Transverse colon (tissue), 4 donors: ENCODE measurements around the gene SUSD6. TPM values are rescaled to one million over a fixed set of nuclear protein-coding genes. Genes with fewer than 3 reads are reported as not detected.

Experiments used
- DNase-seq: peaks from one replicate; pipeline ENCODE4 v3.0.0-alpha.2; 2019
- H3K27ac ChIP-seq, 4 donors: fragments of 200-600 bp; sonication (generic); 2 replicates each; pipeline ENCODE4 v1.5.1; 2016 to 2018; ENCODE audit warnings: inconsistent platforms in 4 of 4
- H3K27me3 ChIP-seq: fragments of 200-600 bp; sonication (generic); 2 replicates; pipeline ENCODE4 v1.5.1; 2017; ENCODE audit warnings: inconsistent platforms
- H3K36me3 ChIP-seq, 4 donors: fragments of 200-600 bp; sonication (generic); 2 replicates each; pipeline ENCODE4 v1.5.1; 2017 to 2019; ENCODE audit warnings: inconsistent platforms in 4 of 4
- H3K4me1 ChIP-seq, 4 donors: fragments of 200-600 bp; sonication (generic); 2 replicates each; pipeline ENCODE4 v1.5.1; 2017 to 2020; ENCODE audit warnings: inconsistent platforms in 4 of 4
- H3K4me3 ChIP-seq, 4 donors: fragments of 200-600 bp; sonication (generic); 1 replicate in 1 of 4; 2 replicates in 3 of 4; pipeline versions ENCODE4 v1.5.1 to v1.6.1; 2017 to 2019; ENCODE audit warnings: inconsistent platforms in 4 of 4
- H3K9me3 ChIP-seq, 2 donors: fragments of 200-600 bp; sonication (generic); 2 replicates each; pipeline ENCODE4 v1.5.1; 2017 to 2019; ENCODE audit warnings: inconsistent platforms in 2 of 2
- CTCF ChIP-seq, 5 experiments: fragments of 200-600 bp in 3 of 5; fragments of 450-650 bp in 2 of 5; sonication (generic) in 3 of 5; IDR thresholded peaks; 1 replicate in 2 of 5; 2 replicates in 3 of 5; pipeline ENCODE4 v1.5.1; 2016 to 2017; ENCODE audit warnings: antibody characterized with exemption in 5 of 5, inconsistent platforms in 3 of 5, mild to moderate bottlenecking in 2 of 5, moderate library complexity in 1 of 5
- EP300 ChIP-seq: sonication (generic); formaldehyde crosslinking; IDR thresholded peaks from one replicate; pipeline ENCODE4 v1.6.1; 2017; ENCODE audit warnings: antibody characterized with exemption, low read depth
- POLR2A ChIP-seq: fragments of 450-650 bp; IDR thresholded peaks from one replicate; pipeline ENCODE4 v1.6.1; 2016; ENCODE audit warnings: antibody characterized with exemption, mild to moderate bottlenecking, moderate library complexity
- POLR2AphosphoS5 ChIP-seq, 3 donors: sonication (generic); formaldehyde crosslinking; IDR thresholded peaks; one replicate each; pipeline ENCODE4 v1.6.1; 2016; ENCODE audit warnings: antibody characterized with exemption in 3 of 3
- WGBS, 2 donors: methylation state at CpG; one replicate each; pipeline ENCODE4 v1.1.5; 2018; ENCODE audit warnings: low coverage in 1 of 2; 5-methylcytosine and 5-hydroxymethylcytosine counted together
- in situ Hi-C, 4 donors: fragments of 200-750 bp; cut with MboI; loops; one replicate each; pipeline versions ENCODE4 v1.15.0 to v1.15.1; 2017; ENCODE audit warnings: low sequenced_read_pairs in 3 of 4, low pct_ligation_motif_present in 1 of 4, low pct_unique_long_range_greater_than_20kb in 1 of 4
- intact Hi-C: fragments of 100-400 bp; cut with DNase I; formaldehyde crosslinking; loops from one replicate; pipeline ENCODE4 v1.15.1; 2023; ENCODE audit warnings: low total_unique reads
- total RNA-seq, 4 donors: library from RNA; depleted of rRNA; stranded (reverse); fragments of >200 nt; gene quantifications; one replicate each; pipeline ENCODE4 v1.1.0, GENCODE V29; 2016

The SUSD6 gene
- total RNA-seq, 4 donors from 2014 or later, result 29.1 to 159 (median 95.0) TPM

GRCh38 chr14:69582829-69583228 is 28.6 kb upstream of the SUSD6 start:
- in situ Hi-C loops, result loop anchor here (10.0 to 25.0 kb wide), 2 partner anchors 142 to 429 kb away; no protein-coding TSS in a partner anchor

GRCh38 chr14:69584389-69584788 is 27.0 kb upstream of the SUSD6 start:
- H3K9me3 ChIP-seq, result no peaks in the 10 kb centered on the region
- H3K4me3 ChIP-seq, result no peak overlapping the region
- H3K4me1 ChIP-seq, result peaks cover 0 to 13% (median 5%) of the 10 kb centered on the region in 4 donors
- 89% methylated on average over 1 of the region's 1 CpG; no CpG with 5 or more reads in 1 of the 2 donors for WGBS, 2 donors
- intact Hi-C loops, result loop anchor here (2.0 kb wide), 1 partner anchor 142 kb away; no protein-coding TSS in a partner anchor
- no peaks in the 10 kb centered on the region for H3K36me3 ChIP-seq
- no peaks in the 10 kb centered on the region for H3K27me3 ChIP-seq
- in situ Hi-C loops, result loop anchor here (10.0 to 25.0 kb wide), 2 partner anchors 140 to 428 kb away; no protein-coding TSS in a partner anchor
- H3K27ac ChIP-seq, result no peak overlapping the region
- no peak for DNase-seq
- TF ChIP-seq POLR2AphosphoS5 (IDR thresholded peaks at IDR 0.05) (no peak), EP300 (no peak), CTCF (IDR thresholded peaks at IDR 0.05) (no peak), POLR2A (no peak)

More at GRCh38 chr14:69582829-69583228, 28.6 kb upstream of the SUSD6 start:
- Histone ChIP-seq H3K27me3 (no peaks in the 10 kb centered on the region), H3K4me1 (peaks cover 0 to 10% (median 5%) of the 10 kb centered on the region in 4 donors), H3K4me3 (no peak overlapping the region), H3K27ac (no peak overlapping the region), H3K36me3 (no peaks in the 10 kb centered on the region), H3K9me3 (no peaks in the 10 kb centered on the region)
- 88 to 93% methylated on average over 3 to 4 of the region's 4 CpGs for WGBS, 2 donors
- TF ChIP-seq POLR2AphosphoS5 (IDR thresholded peaks at IDR 0.05), result no peak
- TF ChIP-seq POLR2A, result no peak
- no peak for TF ChIP-seq EP300
- no peak for TF ChIP-seq CTCF (IDR thresholded peaks at IDR 0.05)
- intact Hi-C loops, result no loop called here
- no peak for DNase-seq

GRCh38 chr14:69586404-69586803 is 25.0 kb upstream of the SUSD6 start:
- Histone ChIP-seq H3K27ac (peak overlapping the region in 3 of 4 donors; percentile 14 to 41 (median 33)), H3K9me3 (no peaks in the 10 kb centered on the region), H3K4me3 (no peak overlapping the region), H3K36me3 (no peaks in the 10 kb centered on the region), H3K27me3 (no peaks in the 10 kb centered on the region), H3K4me1 (peaks cover 0 to 13% (median 5%) of the 10 kb centered on the region in 4 donors)
- TF ChIP-seq EP300, result no peak
- intact Hi-C loops (no loop called here), in situ Hi-C loops (loop anchor here (5.0 to 25.0 kb wide), 3 partner anchors 138 to 426 kb away; no protein-coding TSS in a partner anchor)
- 43 to 67% methylated on average over 2 to 4 of the region's 4 CpGs for WGBS, 2 donors
- no peak for DNase-seq

GRCh38 chr14:69587389-69587788 is 24.0 kb upstream of the SUSD6 start:
- peak; percentile 68 for DNase-seq
- peak overlapping the region in 3 of 4 donors; percentile 33 to 52 (median 41) for H3K27ac ChIP-seq
- H3K9me3 ChIP-seq, result no peaks in the 10 kb centered on the region
- no peak overlapping the region for H3K4me3 ChIP-seq
- WGBS, 2 donors, result 51% methylated on average over 8 of the region's 8 CpGs; no CpG with 5 or more reads in 1 of the 2 donors
- intact Hi-C loops, result no loop called here
- no peaks in the 10 kb centered on the region for H3K27me3 ChIP-seq
- TF ChIP-seq EP300 (peak; percentile 55), POLR2A (no peak), POLR2AphosphoS5 (IDR thresholded peaks at IDR 0.05) (peak in 1 of 3 donors; percentile 33)
- H3K36me3 ChIP-seq, result no peaks in the 10 kb centered on the region
- H3K4me1 ChIP-seq, result peaks cover 0 to 13% (median 5%) of the 10 kb centered on the region in 4 donors
- in situ Hi-C loops, result loop anchor here (5.0 to 25.0 kb wide), 3 partner anchors 137 to 425 kb away; no protein-coding TSS in a partner anchor

- Histone ChIP-seq H3K27me3 (no peaks in the 10 kb centered on the region), H3K9me3 (no peaks in the 10 kb centered on the region), H3K27ac (no peak overlapping the region), H3K4me1 (peaks cover 0 to 17% (median 2%) of the 10 kb centered on the region in 4 donors), H3K4me3 (no peak overlapping the region), H3K36me3 (no peaks in the 10 kb centered on the region)
- no peak for TF ChIP-seq EP300
- no peak for TF ChIP-seq POLR2A
- TF ChIP-seq CTCF (IDR thresholded peaks at IDR 0.05), result no peak
- TF ChIP-seq POLR2AphosphoS5 (IDR thresholded peaks at IDR 0.05), result no peak
- intact Hi-C loops, result no loop called here
- in situ Hi-C loops, result loop anchor here (25.0 kb wide), 1 partner anchor 421 kb away; no protein-coding TSS in a partner anchor
- DNase-seq, result no peak
- WGBS, 2 donors, result 76% methylated on average over 2 of the region's 2 CpGs; no CpG with 5 or more reads in 1 of the 2 donors
Observed at GRCh38 chr14:69591317-69591716, 20.1 kb upstream of the SUSD6 start.
